Effector CD8-positive, alpha-beta T cell (primary cell): Measurements from ENCODE around the gene ANAPC2.
"Not testable (repeated sequence)": the region's sequence is repeated elsewhere in the genome, so short reads cannot be mapped to it uniquely, and the experiment has no call there.

ENCODE experiments used
- DNase-seq: peaks from one replicate; lab custom pipeline; 2025; lab: John Stamatoyannopoulos, UW

The ANAPC2 gene

GRCh38 chr9:137145731-137146526 lies 42.4 kb downstream of the ANAPC2 start:
- DNase-seq, result no peak

- no peak for DNase-seq
Observed at GRCh38 chr9:137143459-137143858, 44.9 kb downstream of the ANAPC2 start.

DNA sequence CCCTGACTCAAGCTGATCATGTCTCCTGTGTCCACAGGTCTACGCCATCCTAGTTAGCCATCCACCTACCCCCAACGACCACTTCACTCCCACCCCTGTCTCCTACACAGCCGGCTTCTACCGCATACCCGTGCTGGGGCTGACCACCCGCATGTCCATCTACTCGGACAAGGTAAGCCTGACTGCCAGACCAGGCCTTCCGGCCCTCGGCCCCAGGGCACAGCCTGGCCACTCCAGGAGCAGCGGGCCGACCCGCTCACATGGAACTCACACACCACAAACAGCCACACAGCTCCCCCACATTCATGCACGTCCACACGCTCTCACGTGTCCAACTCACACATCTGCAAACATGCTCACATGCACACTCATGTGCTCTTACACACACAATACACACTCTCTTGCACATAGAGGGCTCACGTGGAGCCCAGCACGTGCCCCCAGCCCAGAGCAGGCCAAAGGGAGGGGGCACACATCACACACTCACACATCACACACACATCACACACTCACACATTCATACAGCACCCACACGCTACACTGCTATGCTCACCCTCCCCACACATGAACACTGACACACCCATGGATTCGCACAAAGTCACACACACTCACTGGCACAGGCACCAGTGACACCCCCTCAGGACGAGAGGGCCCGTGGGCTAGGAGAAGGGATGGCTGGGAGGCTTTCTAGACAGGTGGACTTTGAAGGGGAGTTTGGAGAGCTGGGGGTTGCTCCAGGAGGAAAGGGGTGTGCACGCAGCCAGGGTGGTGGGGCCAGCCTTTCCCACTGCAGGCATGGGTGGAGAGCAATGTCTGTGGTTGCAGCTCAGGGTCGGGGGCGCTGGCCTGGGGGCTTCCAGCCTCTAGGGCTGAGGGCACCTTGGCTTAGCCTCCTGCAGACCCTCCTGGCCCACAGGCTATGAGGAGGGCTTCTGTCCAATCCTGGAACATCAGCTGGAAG lies 46.1 kb downstream of the ANAPC2 start:
- no peak for DNase-seq

DNA sequence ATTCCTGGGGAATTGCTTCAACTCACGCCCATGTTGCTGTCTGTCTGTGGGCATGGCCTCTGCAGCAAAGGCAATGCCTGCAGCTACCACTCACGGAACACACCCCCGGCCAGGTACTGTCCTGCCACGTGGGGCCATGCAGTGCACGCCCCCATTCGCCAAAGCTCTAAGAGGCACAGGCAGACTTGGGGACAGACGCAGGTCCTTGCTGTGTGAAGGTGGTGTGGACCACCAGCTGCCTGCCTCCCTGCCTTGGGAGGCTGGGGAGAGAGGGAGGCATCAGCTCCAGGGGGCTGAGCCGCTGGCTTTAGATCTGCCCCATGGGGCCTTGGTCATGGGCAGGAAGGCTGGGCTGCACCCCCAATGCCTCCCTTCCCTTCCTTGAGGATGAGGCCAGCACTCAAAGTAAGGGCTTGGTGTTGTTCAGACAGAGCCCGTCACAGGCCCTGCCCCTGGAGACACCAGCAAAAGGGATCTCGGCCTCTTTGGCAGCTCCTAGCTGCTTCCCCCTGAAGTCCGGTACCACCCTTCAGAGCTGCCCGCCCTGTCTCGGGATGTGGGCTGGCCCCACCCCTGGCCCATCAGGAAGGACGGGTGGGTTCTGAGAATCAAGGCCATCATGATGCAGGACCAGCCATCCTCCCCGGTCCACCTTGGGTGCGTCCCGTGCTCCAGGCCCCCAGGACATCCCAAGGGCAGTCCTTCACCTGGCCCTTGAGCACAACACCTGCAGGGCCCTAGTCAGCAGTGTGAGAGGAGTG lies 47.1 kb downstream of the ANAPC2 start:
- no peak for DNase-seq

- DNase-seq, result no peak
Observed at GRCh38 chr9:137140151-137141012, 48.0 kb downstream of the ANAPC2 start.

- no peak for DNase-seq
Observed at GRCh38 chr9:137139468-137140150, 48.8 kb downstream of the ANAPC2 start.

GRCh38 chr9:137138722-137139467 lies 49.5 kb downstream of the ANAPC2 start, which contains the start of gene GRIN1:
GRIN1 (plus strand) TSS chr9:137139154; CDS start chr9:137139487, 333 bp downstream.
- DNase-seq, result peak; percentile 17

DNA sequence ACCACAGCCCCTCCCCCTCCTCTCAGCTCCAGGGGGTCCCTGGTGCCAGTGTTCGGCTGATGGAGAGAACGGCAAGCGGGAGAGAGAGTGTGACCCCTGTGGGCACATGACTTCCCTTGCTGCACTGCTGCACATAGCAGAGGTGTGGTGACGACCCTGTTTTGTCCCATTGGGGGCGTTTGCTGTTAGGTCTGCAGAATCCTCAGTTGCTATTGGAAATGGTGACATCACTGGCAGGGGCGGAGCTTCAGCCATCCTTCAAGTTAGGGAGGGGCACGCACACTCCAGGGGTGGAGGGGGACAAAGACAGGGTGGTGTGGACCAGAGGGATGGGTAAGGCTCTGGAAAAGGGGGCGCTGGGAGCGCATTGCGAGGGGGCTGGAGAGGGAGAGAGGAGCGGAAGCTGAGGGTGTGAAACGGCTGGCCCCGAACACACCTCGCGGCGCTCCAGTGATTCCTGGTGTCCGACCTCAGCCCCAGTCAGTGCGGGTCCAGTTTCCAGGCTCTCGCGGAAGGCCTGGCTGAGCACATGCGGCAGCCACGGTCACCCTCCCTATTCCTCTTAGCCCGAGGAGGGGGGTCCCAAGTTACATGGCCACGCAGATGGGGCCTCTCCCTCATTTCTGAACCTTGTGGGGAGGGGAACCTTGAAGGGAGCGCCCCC lies 50.2 kb downstream of the ANAPC2 start:
- no peak for DNase-seq

- DNase-seq, result no peak
Observed at GRCh38 chr9:137136881-137137607, 51.3 kb downstream of the ANAPC2 start.

GRCh38 chr9:137136261-137136880 lies 52.0 kb downstream of the ANAPC2 start:
- no peak for DNase-seq

GRCh38 chr9:137135154-137135553 lies 53.2 kb downstream of the ANAPC2 start:
- DNase-seq, result not testable (repeated sequence)

- no peak for DNase-seq
Observed at GRCh38 chr9:137134191-137134590, 54.2 kb downstream of the ANAPC2 start.

DNA sequence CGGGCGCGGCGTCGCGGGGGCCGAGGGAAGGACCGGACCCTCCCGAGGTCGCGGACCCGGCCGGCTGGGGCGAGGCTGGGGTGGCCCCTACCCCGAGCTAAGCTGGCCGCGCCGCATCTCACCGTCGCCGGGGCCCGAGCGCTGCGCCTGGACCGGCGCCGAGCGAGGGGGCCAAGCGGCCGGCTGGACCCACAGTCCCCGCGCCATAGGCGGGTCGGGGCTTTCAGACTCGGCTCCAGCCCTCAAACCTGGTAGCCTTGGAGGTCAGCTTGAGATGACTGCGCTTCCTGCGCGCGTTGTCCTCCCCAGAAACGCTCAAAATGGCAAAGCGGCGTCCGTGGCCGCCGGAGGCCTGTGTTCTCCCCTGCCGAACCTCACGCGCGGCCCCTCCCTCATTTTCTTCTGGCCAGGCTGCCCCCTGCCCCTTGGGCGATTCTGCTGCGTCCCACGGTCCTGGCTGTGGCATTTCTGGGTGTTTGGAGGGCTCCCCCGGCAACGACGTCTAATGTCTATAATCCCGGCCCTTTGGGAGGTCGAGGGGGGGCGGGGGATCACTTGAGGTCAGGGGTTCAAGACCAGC lies 58.1 kb downstream of the ANAPC2 start:
- DNase-seq, result no peak

- DNase-seq, result peak; percentile 79
Observed at GRCh38 chr9:137129456-137130175, 58.7 kb downstream of the ANAPC2 start.

DNA sequence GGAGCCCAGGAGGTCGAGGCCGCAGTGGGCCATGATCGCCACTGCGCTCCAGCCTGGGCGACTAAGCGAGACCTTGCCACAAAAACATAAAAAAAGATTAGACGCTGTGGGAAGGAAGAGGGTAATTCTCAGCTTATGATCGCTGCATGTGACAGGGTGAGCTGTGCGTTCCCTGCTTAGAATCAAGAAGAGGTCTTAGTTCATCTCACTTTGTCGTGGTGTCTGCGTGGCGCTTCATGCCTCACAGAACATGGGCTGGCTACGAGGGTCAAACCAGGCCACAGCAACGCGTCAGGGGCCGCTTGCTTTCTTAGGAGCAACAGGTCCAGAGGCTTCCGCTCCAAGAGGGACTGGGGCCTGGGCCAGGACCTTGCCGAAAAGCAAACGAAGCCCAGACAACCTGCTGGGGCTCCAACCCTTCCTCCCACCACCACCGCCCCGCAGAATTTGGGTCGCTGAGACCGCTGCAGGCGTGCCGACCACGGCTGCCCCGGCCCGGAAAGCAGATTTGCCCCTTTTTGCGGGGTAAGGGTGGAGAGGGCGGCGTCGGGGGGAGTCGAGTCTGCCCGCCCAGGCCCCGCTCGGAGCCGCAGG lies 59.4 kb downstream of the ANAPC2 start:
- DNase-seq, result no peak

GRCh38 chr9:137128158-137128861 lies 60.0 kb downstream of the ANAPC2 start:
- DNase-seq, result no peak
